ENCODE data around the gene TMPRSS7.

TMPRSS7 gene

GRCh38 chr3:112012205-112012992 lies 22.1 kb upstream of the TMPRSS7 start:
- TF ChIP-seq, protein P1, sequence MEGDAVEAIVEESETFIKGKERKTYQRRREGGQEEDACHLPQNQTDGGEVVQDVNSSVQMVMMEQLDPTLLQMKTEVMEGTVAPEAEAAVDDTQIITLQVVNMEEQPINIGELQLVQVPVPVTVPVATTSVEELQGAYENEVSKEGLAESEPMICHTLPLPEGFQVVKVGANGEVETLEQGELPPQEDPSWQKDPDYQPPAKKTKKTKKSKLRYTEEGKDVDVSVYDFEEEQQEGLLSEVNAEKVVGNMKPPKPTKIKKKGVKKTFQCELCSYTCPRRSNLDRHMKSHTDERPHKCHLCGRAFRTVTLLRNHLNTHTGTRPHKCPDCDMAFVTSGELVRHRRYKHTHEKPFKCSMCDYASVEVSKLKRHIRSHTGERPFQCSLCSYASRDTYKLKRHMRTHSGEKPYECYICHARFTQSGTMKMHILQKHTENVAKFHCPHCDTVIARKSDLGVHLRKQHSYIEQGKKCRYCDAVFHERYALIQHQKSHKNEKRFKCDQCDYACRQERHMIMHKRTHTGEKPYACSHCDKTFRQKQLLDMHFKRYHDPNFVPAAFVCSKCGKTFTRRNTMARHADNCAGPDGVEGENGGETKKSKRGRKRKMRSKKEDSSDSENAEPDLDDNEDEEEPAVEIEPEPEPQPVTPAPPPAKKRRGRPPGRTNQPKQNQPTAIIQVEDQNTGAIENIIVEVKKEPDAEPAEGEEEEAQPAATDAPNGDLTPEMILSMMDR (IDR thresholded peaks at IDR 0.05; ENCODE audit: control insufficient read depth, extremely low read depth, insufficient read depth), result no peak
- no peak overlapping the region for H3K4me3 ChIP-seq (ENCODE audit: low read depth, low read length)
- no peak for DNase-seq (ENCODE audit: low read depth)

GRCh38 chr3:112013058-112013783 lies 21.3 kb upstream of the TMPRSS7 start:
- TF ChIP-seq, protein P1 (IDR thresholded peaks at IDR 0.05; ENCODE audit: control insufficient read depth, extremely low read depth, insufficient read depth), result peak; percentile 67
- H3K4me3 ChIP-seq (ENCODE audit: low read depth, low read length), result no peak overlapping the region
- peak; percentile 22 for DNase-seq (ENCODE audit: low read depth)

- TF ChIP-seq, protein P1 (IDR thresholded peaks at IDR 0.05; ENCODE audit: control insufficient read depth, extremely low read depth, insufficient read depth), result no peak
- no peak overlapping the region for H3K4me3 ChIP-seq (ENCODE audit: low read depth, low read length)
- DNase-seq (ENCODE audit: low read depth), result no peak
Observed at GRCh38 chr3:112013784-112014143, 20.8 kb upstream of the TMPRSS7 start.

DNA sequence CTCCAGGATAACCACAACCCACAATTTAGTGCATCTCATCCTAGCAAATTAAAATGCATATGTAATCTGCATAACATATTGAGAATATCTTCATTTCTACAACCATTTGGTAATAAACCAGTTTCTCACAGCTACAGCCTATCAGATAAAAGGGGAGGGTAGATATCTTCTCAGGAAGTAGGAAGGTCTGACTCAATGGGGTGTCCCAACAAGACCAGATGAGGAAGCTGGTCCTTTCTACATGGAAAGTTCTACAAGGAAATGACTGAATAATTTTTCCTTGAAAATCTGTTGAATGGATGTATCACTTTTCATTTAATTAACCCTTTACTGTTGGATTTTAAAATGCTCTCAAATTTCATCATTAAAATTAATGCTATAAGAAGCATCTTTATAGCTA lies 17.4 kb upstream of the TMPRSS7 start:
- DNase-seq (ENCODE audit: low read depth), result no peak
- TF ChIP-seq, protein P1 (IDR thresholded peaks at IDR 0.05; ENCODE audit: control insufficient read depth, extremely low read depth, insufficient read depth), result no peak
- H3K4me3 ChIP-seq (ENCODE audit: low read depth, low read length), result no peak overlapping the region

- H3K4me3 ChIP-seq (ENCODE audit: low read depth, low read length), result no peak overlapping the region
- no peak for DNase-seq (ENCODE audit: low read depth)
- TF ChIP-seq, protein P1 (IDR thresholded peaks at IDR 0.05; ENCODE audit: control insufficient read depth, extremely low read depth, insufficient read depth), result no peak
Observed at GRCh38 chr3:112018712-112019111, 15.8 kb upstream of the TMPRSS7 start.

GRCh38 chr3:112019716-112020115 lies 14.8 kb upstream of the TMPRSS7 start:
- no peak overlapping the region for H3K4me3 ChIP-seq (ENCODE audit: low read depth, low read length)
- TF ChIP-seq, protein P1 (IDR thresholded peaks at IDR 0.05; ENCODE audit: control insufficient read depth, extremely low read depth, insufficient read depth), result no peak
- DNase-seq (ENCODE audit: low read depth), result no peak

Data from LNCaP clone FGC (cell line).